WERI-Rb-1 (cell line): ENCODE data around the gene RERE.

Experiments
- DNase-seq: peaks from one replicate; pipeline ENCODE4 v3.0.0-alpha.2; 2020
- H3K27ac ChIP-seq: fragments of 250-450 bp; sonication (Bioruptor Pico); 2 replicates; pipeline ENCODE4 v1.5.1; 2020; ENCODE audit warnings: mild to moderate bottlenecking, moderate library complexity
- H3K27me3 ChIP-seq: fragments of 250-450 bp; sonication (Bioruptor Pico); 2 replicates; pipeline ENCODE4 v1.5.1; 2021; ENCODE audit warnings: mild to moderate bottlenecking, low read depth, moderate library complexity; ENCODE audit not compliant: insufficient read depth, severe bottlenecking
- H3K36me3 ChIP-seq: fragments of 250-450 bp; sonication (Bioruptor Pico); 2 replicates; pipeline ENCODE4 v1.5.1; 2020; ENCODE audit warnings: mild to moderate bottlenecking, moderate library complexity
- H3K4me3 ChIP-seq: 2 replicates; pipeline ENCODE4 v1.5.1; 2011; ENCODE audit warnings: low read depth, mild to moderate bottlenecking, control low read depth, low read length
- H3K9me3 ChIP-seq: fragments of 250-450 bp; sonication (Bioruptor Pico); 2 replicates; pipeline ENCODE4 v1.5.1; 2021; ENCODE audit warnings: mild to moderate bottlenecking, moderate library complexity; ENCODE audit not compliant: severe bottlenecking
- TF ChIP-seq, protein P1 (sequence below): IDR thresholded peaks from 2 replicates; pipeline ENCODE4 v1.5.1; 2011; ENCODE audit warnings: low read depth, mild to moderate bottlenecking, control low read depth, inconsistent platforms, low read length

RERE gene

DNA sequence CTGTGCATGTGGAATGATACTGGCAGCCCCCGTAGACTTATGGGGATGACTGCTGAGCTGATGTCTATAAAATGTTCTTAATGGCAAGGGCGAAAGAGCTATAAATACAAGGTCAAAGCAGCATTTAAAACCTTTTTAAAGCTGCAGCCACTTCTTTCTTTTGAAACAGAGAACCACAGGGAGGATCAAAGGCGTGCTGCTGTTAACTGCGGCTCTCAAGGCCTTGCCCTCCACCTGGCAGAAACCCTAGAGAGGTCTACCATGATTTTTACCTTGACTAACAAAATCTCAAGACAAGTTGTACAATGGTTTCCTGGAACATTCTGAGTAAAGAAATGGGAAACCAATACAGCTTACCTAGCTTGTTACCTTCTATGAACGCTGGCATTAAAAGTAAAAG, 409.8 kb downstream of the RERE start:
- no peak overlapping the region for H3K4me3 ChIP-seq
- TF ChIP-seq, protein P1, sequence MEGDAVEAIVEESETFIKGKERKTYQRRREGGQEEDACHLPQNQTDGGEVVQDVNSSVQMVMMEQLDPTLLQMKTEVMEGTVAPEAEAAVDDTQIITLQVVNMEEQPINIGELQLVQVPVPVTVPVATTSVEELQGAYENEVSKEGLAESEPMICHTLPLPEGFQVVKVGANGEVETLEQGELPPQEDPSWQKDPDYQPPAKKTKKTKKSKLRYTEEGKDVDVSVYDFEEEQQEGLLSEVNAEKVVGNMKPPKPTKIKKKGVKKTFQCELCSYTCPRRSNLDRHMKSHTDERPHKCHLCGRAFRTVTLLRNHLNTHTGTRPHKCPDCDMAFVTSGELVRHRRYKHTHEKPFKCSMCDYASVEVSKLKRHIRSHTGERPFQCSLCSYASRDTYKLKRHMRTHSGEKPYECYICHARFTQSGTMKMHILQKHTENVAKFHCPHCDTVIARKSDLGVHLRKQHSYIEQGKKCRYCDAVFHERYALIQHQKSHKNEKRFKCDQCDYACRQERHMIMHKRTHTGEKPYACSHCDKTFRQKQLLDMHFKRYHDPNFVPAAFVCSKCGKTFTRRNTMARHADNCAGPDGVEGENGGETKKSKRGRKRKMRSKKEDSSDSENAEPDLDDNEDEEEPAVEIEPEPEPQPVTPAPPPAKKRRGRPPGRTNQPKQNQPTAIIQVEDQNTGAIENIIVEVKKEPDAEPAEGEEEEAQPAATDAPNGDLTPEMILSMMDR, result no peak
- peaks cover 79% of the 10 kb centered on the region for H3K36me3 ChIP-seq
- H3K9me3 ChIP-seq, result no peaks in the 10 kb centered on the region
- H3K27me3 ChIP-seq, result no peaks in the 10 kb centered on the region
- DNase-seq, result no peak
- no peak overlapping the region for H3K27ac ChIP-seq

DNA sequence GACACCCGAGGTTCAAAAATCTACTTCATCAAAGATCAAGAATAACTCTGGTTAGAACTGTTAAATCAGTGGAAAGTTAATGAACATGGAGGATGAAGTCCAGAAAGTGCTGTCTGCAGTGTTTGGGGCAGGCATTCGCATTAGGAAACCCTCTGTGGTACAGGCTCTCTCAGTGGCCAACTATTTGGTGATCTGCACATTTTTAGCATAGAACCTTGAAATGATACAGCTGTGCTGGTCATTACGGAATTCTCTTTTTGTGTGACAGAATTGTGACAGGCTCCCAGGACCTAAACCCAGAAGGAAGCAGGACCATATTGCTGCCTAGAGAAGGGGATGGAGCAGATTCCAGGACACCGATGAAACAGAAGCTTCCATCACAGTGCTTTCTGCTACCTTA, 410.5 kb downstream of the RERE start:
- no peak for DNase-seq
- no peaks in the 10 kb centered on the region for H3K9me3 ChIP-seq
- TF ChIP-seq, protein P1, result no peak
- no peak overlapping the region for H3K27ac ChIP-seq
- H3K27me3 ChIP-seq, result no peaks in the 10 kb centered on the region
- peaks cover 79% of the 10 kb centered on the region for H3K36me3 ChIP-seq
- no peak overlapping the region for H3K4me3 ChIP-seq

DNA sequence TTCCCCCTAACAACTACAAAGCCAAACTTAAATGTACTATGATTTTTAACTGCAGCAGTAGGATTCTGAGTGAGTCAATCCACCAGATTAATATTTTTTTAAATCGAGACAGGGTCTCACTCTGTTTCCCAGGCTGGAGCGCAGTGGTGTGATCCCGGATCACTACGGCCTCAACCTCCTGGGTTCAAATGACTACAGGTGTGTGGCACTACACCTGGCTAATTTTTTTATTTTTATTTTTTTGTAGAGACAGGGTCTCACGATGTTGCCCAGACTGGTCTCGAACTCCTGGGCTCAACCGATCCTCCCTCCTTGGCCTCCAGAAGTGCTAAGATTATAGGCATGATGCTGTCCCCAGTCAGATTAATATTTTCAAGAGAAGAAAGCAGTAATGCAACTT, 411.4 kb downstream of the RERE start:
- DNase-seq, result no peak
- H3K4me3 ChIP-seq, result no peak overlapping the region
- TF ChIP-seq, protein P1, result no peak
- H3K27me3 ChIP-seq, result no peaks in the 10 kb centered on the region
- H3K27ac ChIP-seq, result no peak overlapping the region
- peaks cover 82% of the 10 kb centered on the region for H3K36me3 ChIP-seq
- no peaks in the 10 kb centered on the region for H3K9me3 ChIP-seq

DNA sequence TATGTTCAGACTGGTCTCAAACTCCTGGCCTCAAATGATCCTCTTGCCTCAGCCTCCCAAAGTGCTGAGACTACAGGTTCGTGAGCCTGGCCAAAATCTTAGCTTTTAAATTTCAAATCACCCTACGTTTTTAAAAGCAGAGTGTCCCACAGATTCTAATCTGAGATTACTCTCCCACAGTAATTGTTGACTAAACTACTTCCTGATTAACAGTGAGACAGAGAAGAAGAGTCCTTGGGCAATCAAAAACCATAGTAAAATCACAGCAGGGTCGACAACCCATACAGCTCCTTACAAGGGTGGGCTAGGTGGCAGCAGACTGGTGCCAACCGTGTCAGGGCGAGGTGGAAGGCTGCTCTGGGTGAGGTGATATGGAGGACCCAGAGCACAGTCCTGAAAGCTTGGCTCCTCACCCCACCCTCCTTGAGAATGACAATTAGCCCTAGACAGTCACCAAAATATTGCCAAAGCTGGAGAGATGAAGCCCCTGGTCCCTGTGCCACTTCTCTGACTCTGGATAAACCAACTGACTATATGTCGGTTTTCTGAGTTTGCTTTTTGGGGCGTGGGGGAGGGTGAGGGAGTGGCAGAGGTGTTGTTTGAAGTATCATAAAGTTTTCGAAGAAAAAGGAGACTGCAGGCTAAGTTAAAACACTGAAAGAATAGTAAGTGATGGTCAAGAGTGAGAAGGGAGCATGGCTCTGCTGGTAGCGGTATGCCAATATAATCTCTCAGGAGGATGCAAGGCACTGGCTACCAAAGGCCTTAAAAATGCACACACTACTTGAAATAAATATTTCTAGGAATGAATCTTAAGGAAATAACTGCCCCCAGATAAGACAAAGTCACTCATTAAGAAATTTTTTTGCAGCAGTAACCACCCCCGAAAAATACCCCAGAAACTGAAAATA, 412.7 kb downstream of the RERE start:
- Histone ChIP-seq H3K36me3 (peaks cover 81% of the 10 kb centered on the region), H3K9me3 (no peaks in the 10 kb centered on the region), H3K4me3 (no peak overlapping the region), H3K27ac (no peak overlapping the region), H3K27me3 (no peaks in the 10 kb centered on the region)
- no peak for DNase-seq
- TF ChIP-seq, protein P1, result no peak

DNA sequence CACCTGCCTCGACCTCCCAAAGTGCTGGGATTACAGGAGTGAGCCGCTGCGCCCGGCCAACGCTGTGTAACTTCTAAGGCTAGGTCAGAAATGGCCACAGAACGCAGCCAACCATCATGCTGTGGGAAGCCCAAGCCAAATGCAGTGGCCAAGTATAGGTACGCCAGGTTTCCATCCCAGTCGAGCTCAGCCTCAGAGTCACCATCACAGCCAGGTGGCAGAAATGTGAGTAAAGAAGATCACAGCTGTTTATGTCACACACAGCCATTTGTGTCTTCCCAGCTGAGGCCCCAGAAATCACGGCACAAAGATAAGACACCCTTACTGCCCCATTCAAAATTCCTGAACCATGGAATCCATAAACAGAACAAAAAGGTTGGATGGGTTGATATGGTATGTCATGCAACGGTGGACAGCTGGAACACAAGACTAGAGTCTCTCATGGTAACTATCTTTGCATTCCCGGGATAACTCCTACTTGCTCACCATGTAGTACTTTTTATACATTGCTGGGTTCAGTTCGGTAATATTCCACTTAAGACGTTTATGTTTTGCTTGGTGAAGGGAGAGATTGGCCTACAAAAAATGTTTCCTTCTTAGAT, 415.2 kb downstream of the RERE start:
- H3K36me3 ChIP-seq, result peaks cover 79% of the 10 kb centered on the region
- H3K4me3 ChIP-seq, result no peak overlapping the region
- no peaks in the 10 kb centered on the region for H3K9me3 ChIP-seq
- no peaks in the 10 kb centered on the region for H3K27me3 ChIP-seq
- DNase-seq, result no peak
- TF ChIP-seq, protein P1, result no peak
- no peak overlapping the region for H3K27ac ChIP-seq
